Lower leg skin (tissue), 4 donors: ENCODE results near the gene RASGEF1B. TPM values are rescaled to one million over a fixed set of nuclear protein-coding genes. Genes with fewer than 3 reads are reported as not detected.

Experiments
- DNase-seq, 2 donors: peaks; one replicate each; pipeline ENCODE4 v3.0.0-alpha.2; 2019; ENCODE audit warnings: low spot score in 2 of 2
- H3K4me3 ChIP-seq: fragments of 200-600 bp; sonication (generic); 2 replicates; pipeline ENCODE4 v1.5.1; 2017; ENCODE audit warnings: mild to moderate bottlenecking, low read depth; ENCODE audit not compliant: poor library complexity, severe bottlenecking
- CTCF ChIP-seq, 3 donors: fragments of 450-650 bp; IDR thresholded peaks; one replicate each; pipeline ENCODE4 v1.5.1; 2016; ENCODE audit warnings: antibody characterized with exemption in 3 of 3, mild to moderate bottlenecking in 3 of 3, moderate library complexity in 2 of 3
- POLR2A ChIP-seq, 2 donors: fragments of 450-650 bp; IDR thresholded peaks; one replicate each; pipeline ENCODE4 v1.6.1; 2016 to 2017; ENCODE audit warnings: antibody characterized with exemption in 2 of 2, mild to moderate bottlenecking in 1 of 2, moderate library complexity in 1 of 2
- WGBS, 2 donors: methylation state at CpG; one replicate each; pipeline ENCODE4 v1.1.5; 2018; 5-methylcytosine and 5-hydroxymethylcytosine counted together
- intact Hi-C: fragments of 100-400 bp; cut with DNase I; formaldehyde crosslinking; loops from one replicate; pipeline ENCODE4 v1.15.0; 2023; ENCODE audit warnings: low total_unique reads
- total RNA-seq, 4 donors: library from RNA; depleted of rRNA; stranded (reverse); fragments of >200 nt; gene quantifications; one replicate each; pipeline ENCODE4 v1.1.0, GENCODE V29; 2016

Gene RASGEF1B
- total RNA-seq, 4 donors from 2014 or later = 53.7 to 58.2 (median 57.6) TPM

- DNase-seq = peak; percentile 47 to 88
- peak overlapping the region; percentile 94 for H3K4me3 ChIP-seq
- WGBS, 2 donors = 31 to 39% methylated on average over 9 of the region's 9 CpGs
- intact Hi-C loops = no loop called here
- TF ChIP-seq CTCF (IDR thresholded peaks at IDR 0.05) = no peak
- TF ChIP-seq POLR2A (IDR thresholded peaks at IDR 0.05) = no peak
Observed at GRCh38 chr4:81472281-81473182, 825 bp upstream of the RASGEF1B start.

- DNase-seq = no peak
- 0% methylated on average over 8 to 21 of the region's 21 CpGs for WGBS, 2 donors
Observed at GRCh38 chr4:81471298-81471587, 464 bp downstream of the RASGEF1B start.

GRCh38 chr4:81470456-81471297 lies 1.0 kb downstream of the RASGEF1B start:
- H3K4me3 ChIP-seq = peak overlapping the region; percentile 94
- intact Hi-C loops = loop anchor here (1.0 kb wide), 1 partner anchor 64 kb away; no protein-coding TSS in a partner anchor
- peak; percentile 74 to 93 for DNase-seq
- TF ChIP-seq CTCF (IDR thresholded peaks at IDR 0.05) = no peak
- no peak for TF ChIP-seq POLR2A (IDR thresholded peaks at IDR 0.05)
- WGBS, 2 donors = 0 to 1% methylated on average over 30 to 31 of the region's 31 CpGs

More at GRCh38 chr4:81471298-81471587, 464 bp downstream of the RASGEF1B start:
- peak overlapping the region; percentile 94 for H3K4me3 ChIP-seq
- no peak for TF ChIP-seq POLR2A (IDR thresholded peaks at IDR 0.05)
- no peak for TF ChIP-seq CTCF (IDR thresholded peaks at IDR 0.05)
- intact Hi-C loops = loop anchor here (1.0 kb wide), 1 partner anchor 65 kb away; no protein-coding TSS in a partner anchor

GRCh38 chr4:81469781-81470455 lies 1.8 kb downstream of the RASGEF1B start:
- no peak for TF ChIP-seq POLR2A (IDR thresholded peaks at IDR 0.05)
- TF ChIP-seq CTCF (IDR thresholded peaks at IDR 0.05) = no peak
- DNase-seq = no peak
- intact Hi-C loops = no loop called here
- WGBS, 2 donors = 15 to 16% methylated on average over 7 of the region's 7 CpGs
- peak overlapping the region; percentile 94 for H3K4me3 ChIP-seq

- no peak for DNase-seq
- TF ChIP-seq POLR2A (IDR thresholded peaks at IDR 0.05) = no peak
- no peak for TF ChIP-seq CTCF (IDR thresholded peaks at IDR 0.05)
- WGBS, 2 donors = 52% methylated on average over 2 of the region's 2 CpGs
- no peak overlapping the region for H3K4me3 ChIP-seq
- intact Hi-C loops = no loop called here
Observed at GRCh38 chr4:81468678-81469077, 3.0 kb downstream of the RASGEF1B start.
